GM18873 (cell line): ENCODE data around the gene ESRRB.

Experiments used
- ATAC-seq: cut with Tn5 transposase; IDR thresholded peaks from one replicate; pipeline ENCODE4 v1.9.1; 2021; ENCODE audit warnings: mild to moderate bottlenecking, moderate library complexity, moderate number of reproducible peaks; ENCODE audit not compliant: unreplicated experiment, low FRiP score

ESRRB gene

GRCh38 chr14:76491172-76491930 lies 115.4 kb downstream of the ESRRB start:
- no peak for ATAC-seq

GRCh38 chr14:76495983-76496382 lies 120.0 kb downstream of the ESRRB start:
- ATAC-seq: no peak

GRCh38 chr14:76496595-76496994 lies 120.7 kb downstream of the ESRRB start:
- no peak for ATAC-seq

GRCh38 chr14:76497550-76498462 lies 121.9 kb downstream of the ESRRB start:
- no peak for ATAC-seq

- no peak for ATAC-seq
Observed at GRCh38 chr14:76498463-76498935, 122.6 kb downstream of the ESRRB start.

- no peak for ATAC-seq
Observed at GRCh38 chr14:76498976-76499375, 123.0 kb downstream of the ESRRB start.

- no peak for ATAC-seq
Observed at GRCh38 chr14:76499399-76499798, 123.5 kb downstream of the ESRRB start.

- ATAC-seq: no peak
Observed at GRCh38 chr14:76500011-76500410, 124.1 kb downstream of the ESRRB start.

GRCh38 chr14:76500480-76500879 lies 124.5 kb downstream of the ESRRB start:
- no peak for ATAC-seq

- no peak for ATAC-seq
Observed at GRCh38 chr14:76501156-76501720, 125.3 kb downstream of the ESRRB start.

- ATAC-seq: no peak
Observed at GRCh38 chr14:76502219-76502618, 126.3 kb downstream of the ESRRB start.

- ATAC-seq: no peak
Observed at GRCh38 chr14:76502638-76503037, 126.7 kb downstream of the ESRRB start.

- ATAC-seq: no peak
Observed at GRCh38 chr14:76509311-76509710, 133.4 kb downstream of the ESRRB start.

- no peak for ATAC-seq
Observed at GRCh38 chr14:76510181-76510580, 134.2 kb downstream of the ESRRB start.

- ATAC-seq: no peak
Observed at GRCh38 chr14:76514213-76514998, 138.5 kb downstream of the ESRRB start.

GRCh38 chr14:76516884-76517283 lies 140.9 kb downstream of the ESRRB start:
- no peak for ATAC-seq

- no peak for ATAC-seq
Observed at GRCh38 chr14:76518366-76518765, 142.4 kb downstream of the ESRRB start.

- no peak for ATAC-seq
Observed at GRCh38 chr14:76525106-76525821, 149.3 kb downstream of the ESRRB start.

GRCh38 chr14:76531085-76531484 lies 155.1 kb downstream of the ESRRB start:
- ATAC-seq: no peak
